ENCODE results near the gene KDM4D.
"Not testable (repeated sequence)": the region's sequence is repeated elsewhere in the genome, so short reads cannot be mapped to it uniquely, and the experiment has no call there.

The KDM4D gene

GRCh38 chr11:94973099-94973968, at the start of gene KDM4D, which contains the start of gene CWC15:
Gene KDM4D (plus strand): TSS chr11:94973709. CDS start chr11:94997373, 23,664 bp downstream.
Gene CWC15 (minus strand): TSS chr11:94973556. CDS start chr11:94972185, 1,371 bp downstream.
- in situ Hi-C loops (cut with HindIII; ENCODE audit: low sequenced_read_pairs): no loop called here

GRCh38 chr11:94924171-94924572, 49.3 kb upstream of the KDM4D start:
- in situ Hi-C loops (cut with HindIII; ENCODE audit: low sequenced_read_pairs): no loop called here

- in situ Hi-C loops (cut with HindIII; ENCODE audit: low sequenced_read_pairs): no loop called here
Measured at GRCh38 chr11:94924612-94925011, 48.9 kb upstream of the KDM4D start.

- in situ Hi-C loops (cut with HindIII; ENCODE audit: low sequenced_read_pairs): no loop called here
Measured at GRCh38 chr11:94925422-94926270, 47.9 kb upstream of the KDM4D start.

- in situ Hi-C loops (cut with HindIII; ENCODE audit: low sequenced_read_pairs): no loop called here
Measured at GRCh38 chr11:94926271-94926625, 47.3 kb upstream of the KDM4D start.

GRCh38 chr11:94926698-94927237, 46.7 kb upstream of the KDM4D start:
- in situ Hi-C loops (cut with HindIII; ENCODE audit: low sequenced_read_pairs): no loop called here

GRCh38 chr11:94928117-94928990, 45.2 kb upstream of the KDM4D start:
- in situ Hi-C loops (cut with HindIII; ENCODE audit: low sequenced_read_pairs): no loop called here

- in situ Hi-C loops (cut with HindIII; ENCODE audit: low sequenced_read_pairs): not testable (repeated sequence)
Measured at GRCh38 chr11:94932072-94932471, 41.4 kb upstream of the KDM4D start.

- in situ Hi-C loops (cut with HindIII; ENCODE audit: low sequenced_read_pairs): no loop called here
Measured at GRCh38 chr11:94932503-94932902, 41.0 kb upstream of the KDM4D start.

GRCh38 chr11:94933223-94934130, 40.0 kb upstream of the KDM4D start:
- in situ Hi-C loops (cut with HindIII; ENCODE audit: low sequenced_read_pairs): no loop called here

- in situ Hi-C loops (cut with HindIII; ENCODE audit: low sequenced_read_pairs): no loop called here
Measured at GRCh38 chr11:94934362-94934761, 39.1 kb upstream of the KDM4D start.

- in situ Hi-C loops (cut with HindIII; ENCODE audit: low sequenced_read_pairs): no loop called here
Measured at GRCh38 chr11:94934846-94935245, 38.7 kb upstream of the KDM4D start.

GRCh38 chr11:94938095-94939055, 35.1 kb upstream of the KDM4D start:
- in situ Hi-C loops (cut with HindIII; ENCODE audit: low sequenced_read_pairs): no loop called here

GRCh38 chr11:94939346-94939745, 34.2 kb upstream of the KDM4D start:
- in situ Hi-C loops (cut with HindIII; ENCODE audit: low sequenced_read_pairs): no loop called here

- in situ Hi-C loops (cut with HindIII; ENCODE audit: low sequenced_read_pairs): no loop called here
Measured at GRCh38 chr11:94941131-94941530, 32.4 kb upstream of the KDM4D start.

GRCh38 chr11:94946812-94947211, 26.7 kb upstream of the KDM4D start:
- in situ Hi-C loops (cut with HindIII; ENCODE audit: low sequenced_read_pairs): no loop called here

- in situ Hi-C loops (cut with HindIII; ENCODE audit: low sequenced_read_pairs): no loop called here
Measured at GRCh38 chr11:94948070-94948617, 25.4 kb upstream of the KDM4D start.

- in situ Hi-C loops (cut with HindIII; ENCODE audit: low sequenced_read_pairs): no loop called here
Measured at GRCh38 chr11:94954753-94955152, 18.8 kb upstream of the KDM4D start.
